ENCODE results near the gene PLAC8.

- TF ChIP-seq CTCF (IDR thresholded peaks at IDR 0.05) (no peak), POLR2A (IDR thresholded peaks at IDR 0.05) (no peak), EP300 (IDR thresholded peaks at IDR 0.05; ENCODE audit: low read depth) (no peak), POLR2AphosphoS5 (IDR thresholded peaks at IDR 0.05) (no peak)
These were observed 24.9 kb downstream of the PLAC8 start for GRCh38 chr4:83089410-83090157.

Measured in transverse colon (tissue), 4 donors.